RPMI8226 (cell line): ENCODE results near the gene DDRGK1.
"Not testable (repeated sequence)": the region's sequence is repeated elsewhere in the genome, so short reads cannot be mapped to it uniquely, and the experiment has no call there.

Experiments used
- DNase-seq: peaks from one replicate; pipeline ENCODE4 v3.0.0-alpha.2; 2015

The DDRGK1 gene

DNA sequence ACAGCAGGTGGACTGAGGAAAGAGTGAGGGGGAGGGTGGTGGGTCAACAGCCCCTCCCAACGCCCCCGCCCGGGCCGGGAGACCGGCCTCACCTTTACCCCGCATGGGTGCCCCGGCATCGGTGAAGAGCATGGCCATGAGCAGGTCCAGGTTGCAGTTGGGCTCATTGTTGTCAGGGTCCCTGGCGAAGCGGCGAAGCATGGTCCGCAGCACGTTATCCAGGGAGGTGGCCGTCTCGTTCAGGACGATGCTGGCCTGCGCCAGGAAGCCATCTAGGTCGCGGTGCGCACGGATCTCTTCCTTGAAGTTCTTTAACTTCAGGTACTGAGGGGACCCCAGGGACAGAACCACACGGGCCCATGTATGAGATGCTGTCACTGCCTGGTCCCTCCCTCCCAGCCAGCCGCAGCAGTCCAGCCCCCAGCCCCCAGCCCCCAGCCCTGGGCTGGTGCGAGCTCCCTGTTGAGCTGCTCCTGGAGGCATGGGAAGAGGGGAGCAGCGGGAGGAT, 29.6 kb upstream of the DDRGK1 start:
- no peak for DNase-seq

DNA sequence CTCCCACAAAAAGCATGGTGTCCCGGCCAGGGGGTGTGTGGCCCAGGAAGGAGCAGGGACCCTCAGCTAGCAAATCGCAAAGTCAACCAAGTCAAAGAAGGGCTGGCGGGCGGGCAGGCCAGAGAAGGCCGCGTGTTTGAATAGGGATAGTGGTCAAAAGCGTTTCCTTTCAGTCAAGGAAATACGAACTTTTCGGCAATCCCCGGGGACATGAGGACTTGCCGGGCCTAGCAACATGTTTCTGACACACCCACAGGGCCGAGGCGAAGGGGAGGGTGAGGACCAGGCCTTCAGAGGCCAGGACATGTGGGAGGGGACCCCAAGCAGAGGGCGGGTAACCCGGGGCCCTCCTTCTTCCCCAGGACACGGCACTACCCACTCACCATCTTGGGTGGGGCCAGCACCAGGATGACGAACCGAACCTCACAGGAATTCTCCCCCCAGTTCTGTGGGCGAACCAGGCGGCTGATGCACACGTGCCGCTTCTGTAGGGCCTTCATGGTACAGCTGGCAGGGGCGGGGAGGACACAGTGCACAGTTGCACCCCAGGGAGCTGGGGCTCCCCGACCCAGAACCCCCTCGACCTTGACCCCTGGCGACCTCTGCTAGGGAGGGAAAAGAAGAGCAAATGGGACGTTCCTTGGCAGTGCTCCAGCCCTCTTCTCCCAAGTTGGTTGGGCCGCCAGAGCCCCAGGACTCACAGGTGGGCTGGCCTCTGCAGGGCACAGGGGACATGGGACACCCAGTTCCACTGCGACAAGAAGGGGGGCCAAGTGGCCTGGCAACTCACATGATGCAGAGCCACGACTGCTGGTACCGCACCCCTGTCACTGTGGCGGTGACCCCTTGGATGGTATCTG, 28.9 kb upstream of the DDRGK1 start:
- DNase-seq: no peak

DNA sequence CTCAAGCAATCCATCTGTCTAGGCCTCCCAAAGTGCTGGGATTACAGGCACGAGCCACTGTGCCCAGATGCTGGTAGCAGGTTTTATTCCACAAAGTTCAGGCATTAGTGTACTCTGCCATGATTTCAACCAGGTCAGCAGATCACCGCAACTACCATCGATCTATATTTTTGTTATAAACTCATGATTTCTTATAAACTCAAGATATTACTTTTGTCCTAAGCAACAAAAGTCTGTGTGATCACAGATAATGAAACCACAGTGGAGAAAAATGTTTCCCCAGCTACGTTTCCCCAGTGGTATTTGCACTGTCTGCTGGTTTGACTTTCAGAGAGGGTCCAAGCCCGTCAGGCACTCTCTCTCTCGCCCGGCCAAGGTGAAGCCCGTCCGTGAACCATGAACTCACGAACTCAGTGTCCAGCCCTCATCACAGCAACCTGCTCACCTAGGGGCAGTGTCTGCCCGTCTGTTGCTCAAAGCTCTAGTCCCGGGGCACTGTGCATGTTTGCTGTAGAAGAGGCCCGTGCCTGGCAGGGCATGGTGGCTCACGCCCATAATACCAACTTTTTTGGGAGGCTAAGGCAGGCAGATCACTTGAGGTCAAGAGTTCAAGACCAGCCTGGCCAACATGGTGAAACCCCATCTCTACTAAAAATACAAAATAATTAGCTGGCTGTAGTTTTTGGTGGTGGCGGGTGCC, 27.6 kb upstream of the DDRGK1 start:
- DNase-seq: no peak

DNA sequence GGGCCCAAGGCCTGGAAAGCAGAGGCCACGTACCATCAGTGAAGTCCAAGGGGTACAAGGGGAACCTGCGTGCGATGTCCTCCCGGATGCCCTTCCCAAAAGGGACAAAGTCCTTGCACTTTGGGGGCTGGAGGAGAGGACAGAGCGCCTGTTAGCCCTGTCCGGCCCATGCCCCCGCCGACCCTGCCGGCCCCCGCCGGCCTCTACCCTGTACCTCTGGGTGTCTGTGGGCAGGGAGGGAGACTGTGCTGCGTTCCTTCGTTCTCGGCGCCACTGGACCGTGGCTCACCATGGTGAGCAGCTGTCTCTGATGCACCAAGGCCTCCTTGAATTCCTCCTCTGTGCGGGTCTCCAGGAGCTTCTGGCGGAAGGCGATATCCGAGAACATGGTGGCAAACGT, 26.6 kb upstream of the DDRGK1 start:
- DNase-seq: no peak

DNA sequence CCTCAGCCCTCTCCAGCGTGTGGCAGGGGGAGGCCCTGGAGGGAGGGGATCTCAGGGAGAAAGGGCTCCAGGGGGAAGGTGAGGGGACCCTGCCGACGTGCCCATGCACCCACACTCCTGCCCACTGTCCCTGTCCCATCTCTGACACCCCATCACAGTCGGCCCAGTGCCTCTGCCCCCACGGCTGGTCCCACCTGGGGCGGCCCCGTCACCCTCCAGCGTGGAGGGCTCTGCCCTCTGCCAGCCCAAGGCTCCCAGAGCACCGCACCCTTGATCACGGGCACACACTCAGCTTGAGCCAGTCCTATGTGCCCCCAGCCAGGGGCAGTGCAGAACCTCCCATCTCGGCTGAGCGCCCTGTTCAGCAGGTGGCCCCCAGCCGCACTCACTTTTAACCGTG, 25.3 kb upstream of the DDRGK1 start:
- no peak for DNase-seq

DNA sequence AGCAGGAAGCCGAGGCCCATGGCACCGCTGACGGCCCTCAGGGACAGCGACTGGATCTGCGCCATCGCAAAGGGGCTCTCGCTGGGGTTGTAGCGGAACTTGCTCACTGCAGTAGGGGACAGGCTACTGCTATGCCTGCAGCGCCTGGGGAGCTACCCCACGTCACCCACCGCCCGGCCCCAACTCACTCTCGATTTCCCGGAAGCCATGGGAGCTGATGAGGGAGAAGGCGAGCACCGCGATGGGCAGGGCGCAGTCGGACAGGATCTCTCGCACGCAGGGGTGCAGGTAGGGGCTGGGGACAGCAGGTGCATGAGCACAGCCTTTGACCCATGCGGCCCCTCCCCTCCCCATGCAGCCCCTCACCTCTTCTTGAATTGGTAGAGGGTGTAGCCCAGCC, 24.7 kb upstream of the DDRGK1 start:
- DNase-seq: no peak

DNA sequence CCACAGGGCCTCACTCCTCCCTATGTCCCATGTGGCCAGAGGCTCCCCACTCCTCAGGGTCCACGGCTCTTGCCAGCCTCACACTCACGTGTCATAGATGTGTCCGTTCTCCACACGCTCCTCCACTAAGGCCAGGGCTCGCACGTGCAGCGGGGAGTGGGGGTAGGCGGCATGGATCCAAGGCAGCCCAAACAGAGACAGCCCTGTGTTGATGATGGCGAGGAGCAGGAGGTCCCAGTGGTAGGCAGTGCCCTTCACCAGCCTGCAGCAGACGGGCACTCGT, 24.2 kb upstream of the DDRGK1 start:
- no peak for DNase-seq

DNA sequence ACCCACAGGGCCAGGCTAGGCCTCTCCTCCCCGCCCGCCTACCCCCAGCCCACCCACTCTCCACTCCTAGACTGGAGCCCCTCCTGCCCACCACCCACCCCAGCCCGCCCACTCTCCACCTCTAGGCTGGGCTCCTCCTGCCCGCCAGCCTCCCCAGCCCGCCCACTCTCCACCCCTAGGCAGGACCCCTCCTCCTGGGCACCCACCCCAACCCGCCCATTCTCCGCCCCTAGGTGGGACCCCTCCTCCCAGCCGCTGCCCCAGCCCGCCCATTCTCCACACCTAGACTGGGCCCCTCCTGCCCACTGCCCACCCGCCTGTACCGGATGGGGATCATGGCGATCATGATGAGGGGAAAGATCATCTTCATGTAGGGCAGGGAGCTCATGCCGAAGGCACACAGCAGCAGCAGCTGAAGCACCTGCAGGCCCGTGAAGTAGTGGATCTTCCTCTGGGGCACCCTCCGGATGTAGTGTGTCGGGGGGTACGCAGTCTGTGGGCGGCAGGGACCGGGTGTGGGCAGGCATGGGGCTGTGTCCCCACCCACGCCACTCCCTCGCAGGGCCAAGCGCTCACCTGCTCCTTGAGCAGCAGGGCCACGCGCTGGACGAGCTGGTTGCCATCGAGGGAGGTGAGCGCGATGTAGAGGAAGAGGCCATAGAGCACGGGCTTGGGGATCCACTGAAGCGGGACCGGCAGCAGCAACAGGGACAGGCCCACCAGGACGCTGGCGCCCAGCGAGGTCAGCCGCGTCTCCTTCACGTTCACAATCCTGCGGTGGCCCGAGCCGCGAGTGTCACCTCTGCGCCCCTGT, 23.7 kb upstream of the DDRGK1 start:
- no peak for DNase-seq

DNA sequence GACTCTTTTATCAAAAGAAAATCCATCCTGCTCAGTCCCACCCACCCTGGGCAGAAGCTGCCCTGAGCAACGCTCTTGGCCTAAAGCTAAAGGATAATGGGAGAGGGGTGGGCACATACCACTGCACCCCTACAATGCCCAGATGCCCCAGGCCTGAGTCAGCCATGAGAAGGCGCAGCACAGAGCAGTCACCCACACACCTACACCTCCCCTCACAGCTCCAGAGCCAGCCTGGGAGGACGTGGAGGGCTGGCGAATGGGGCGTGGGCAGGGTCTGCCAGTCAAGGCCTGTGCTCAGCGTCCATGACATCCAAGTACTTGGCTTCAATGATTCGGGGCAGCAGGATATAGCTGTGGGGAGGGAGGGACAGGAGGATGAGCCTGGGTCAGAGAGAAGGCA, 23.0 kb upstream of the DDRGK1 start:
- DNase-seq: no peak

DNA sequence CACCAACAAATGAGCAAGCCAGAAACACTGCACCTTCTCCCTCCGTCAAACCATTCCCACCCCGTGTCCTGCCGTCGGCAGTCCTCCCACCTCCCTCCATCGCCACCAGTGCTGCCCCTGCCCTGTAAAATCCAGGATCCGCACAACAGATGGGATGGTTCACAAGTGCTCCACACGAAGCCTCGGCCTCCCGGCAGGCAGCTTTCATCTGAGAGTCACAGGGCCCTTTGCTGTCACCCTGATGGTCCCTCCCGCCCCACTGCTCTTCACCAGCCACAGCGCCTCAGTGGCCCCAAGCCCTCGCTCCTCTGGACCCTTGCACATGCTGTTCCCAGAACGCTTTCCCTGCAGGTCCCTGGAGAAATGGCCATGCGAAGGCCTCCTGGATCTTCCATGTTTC, 22.4 kb upstream of the DDRGK1 start:
- DNase-seq: no peak

DNA sequence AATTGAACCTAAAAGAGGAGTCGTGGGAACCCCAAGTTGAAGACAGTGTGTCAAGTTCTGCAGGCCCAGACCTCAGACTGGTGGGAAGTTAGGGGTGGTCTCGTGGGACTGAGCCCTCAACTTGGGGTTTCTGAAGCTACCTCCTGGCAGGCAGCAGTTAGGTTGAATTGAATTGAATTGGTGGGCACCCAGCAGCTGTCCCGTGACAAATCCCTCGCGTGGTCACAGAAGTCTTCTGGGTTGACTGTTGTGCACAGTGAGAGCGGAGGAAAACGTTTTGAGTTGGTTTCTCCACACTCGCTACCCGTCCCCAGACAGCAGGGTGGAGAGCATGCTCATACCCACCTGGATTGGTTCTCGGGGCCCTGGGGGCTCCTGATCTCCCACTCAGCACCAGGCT, 21.6 kb upstream of the DDRGK1 start:
- DNase-seq: no peak

DNA sequence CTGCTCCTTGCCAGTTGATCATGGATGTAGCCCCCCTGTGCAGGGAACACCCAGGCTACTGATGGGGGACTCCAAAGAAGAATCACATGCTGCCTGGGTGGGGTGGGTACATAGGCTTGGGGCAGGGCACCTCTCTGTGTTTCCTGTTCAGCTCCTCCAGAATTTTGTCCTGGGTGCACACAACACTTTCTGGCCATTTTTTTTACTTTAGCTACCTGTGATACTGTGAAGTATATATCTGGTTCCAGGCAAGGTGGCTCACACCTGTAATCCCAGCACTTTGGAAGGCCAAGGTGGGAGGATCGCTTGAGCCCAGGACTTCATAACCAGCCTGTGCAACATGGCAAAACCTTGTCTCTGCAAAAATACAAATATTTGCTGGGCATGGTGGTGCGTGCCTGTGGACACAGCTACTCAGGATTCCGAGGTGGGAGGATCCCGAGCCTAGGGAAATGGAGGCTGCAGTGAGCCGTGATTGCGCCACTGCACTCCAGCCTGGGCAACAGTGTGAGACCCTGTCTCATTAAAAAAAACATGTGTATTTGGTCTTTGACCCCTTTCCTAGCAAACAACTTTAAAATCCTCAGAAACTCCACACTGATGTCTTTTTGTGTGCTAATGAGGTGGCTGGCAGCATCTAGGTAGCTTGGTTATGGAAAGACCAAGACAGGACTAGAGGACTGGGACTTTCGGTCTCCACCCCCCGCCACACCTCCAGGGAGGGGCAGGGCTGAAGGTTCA, 20.4 kb upstream of the DDRGK1 start:
- DNase-seq: no peak

DNA sequence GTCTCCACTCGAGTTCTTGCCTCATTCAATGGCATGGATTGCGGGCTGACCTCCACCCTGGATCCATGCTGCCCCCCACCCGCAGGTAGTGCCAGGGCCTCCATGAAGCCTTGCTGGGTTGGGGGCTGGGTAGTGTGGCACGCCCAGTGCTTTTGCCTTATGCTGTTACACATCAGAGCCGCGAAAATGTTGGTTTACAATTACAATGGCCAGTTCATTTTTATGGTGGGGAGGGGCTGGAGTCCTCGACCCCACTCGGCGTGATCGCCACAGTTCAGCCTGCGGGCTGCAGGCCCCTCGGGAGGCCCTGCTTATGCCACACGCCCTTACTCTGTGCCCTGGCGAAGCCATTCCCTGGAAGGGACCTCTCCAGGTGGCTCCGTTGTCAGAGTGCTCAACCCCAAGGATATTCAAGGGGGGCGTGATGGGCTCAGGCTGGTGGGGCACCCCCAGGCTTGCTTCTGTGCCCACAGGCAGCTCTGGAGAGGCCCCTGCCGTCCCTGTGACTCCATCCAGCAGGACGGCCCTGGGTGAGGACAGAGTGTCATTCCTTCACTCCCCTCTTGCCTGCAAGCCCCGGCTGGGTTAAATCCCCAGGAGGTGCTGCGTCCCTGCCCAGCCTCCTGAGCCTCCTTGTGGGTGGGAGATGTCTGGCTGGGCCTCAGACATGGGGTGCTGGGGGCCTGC, 19.7 kb upstream of the DDRGK1 start:
- no peak for DNase-seq

DNA sequence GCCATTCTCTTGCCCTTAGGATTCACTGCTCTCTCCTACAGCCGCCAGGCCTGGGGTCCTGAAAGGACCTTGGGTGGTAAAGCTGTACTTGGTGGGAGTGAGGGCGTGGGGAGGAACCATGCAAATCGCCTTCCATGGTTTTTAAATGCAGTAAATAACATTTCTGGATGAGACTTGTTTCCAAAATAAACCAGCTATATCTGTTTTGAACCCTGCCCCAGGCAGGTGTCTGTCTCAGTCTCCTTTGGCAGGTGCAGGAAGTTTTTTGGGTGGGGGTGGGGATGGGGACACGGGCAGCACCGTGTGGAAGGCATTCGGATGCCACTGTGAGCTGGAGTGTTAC, 19.1 kb upstream of the DDRGK1 start:
- no peak for DNase-seq

DNA sequence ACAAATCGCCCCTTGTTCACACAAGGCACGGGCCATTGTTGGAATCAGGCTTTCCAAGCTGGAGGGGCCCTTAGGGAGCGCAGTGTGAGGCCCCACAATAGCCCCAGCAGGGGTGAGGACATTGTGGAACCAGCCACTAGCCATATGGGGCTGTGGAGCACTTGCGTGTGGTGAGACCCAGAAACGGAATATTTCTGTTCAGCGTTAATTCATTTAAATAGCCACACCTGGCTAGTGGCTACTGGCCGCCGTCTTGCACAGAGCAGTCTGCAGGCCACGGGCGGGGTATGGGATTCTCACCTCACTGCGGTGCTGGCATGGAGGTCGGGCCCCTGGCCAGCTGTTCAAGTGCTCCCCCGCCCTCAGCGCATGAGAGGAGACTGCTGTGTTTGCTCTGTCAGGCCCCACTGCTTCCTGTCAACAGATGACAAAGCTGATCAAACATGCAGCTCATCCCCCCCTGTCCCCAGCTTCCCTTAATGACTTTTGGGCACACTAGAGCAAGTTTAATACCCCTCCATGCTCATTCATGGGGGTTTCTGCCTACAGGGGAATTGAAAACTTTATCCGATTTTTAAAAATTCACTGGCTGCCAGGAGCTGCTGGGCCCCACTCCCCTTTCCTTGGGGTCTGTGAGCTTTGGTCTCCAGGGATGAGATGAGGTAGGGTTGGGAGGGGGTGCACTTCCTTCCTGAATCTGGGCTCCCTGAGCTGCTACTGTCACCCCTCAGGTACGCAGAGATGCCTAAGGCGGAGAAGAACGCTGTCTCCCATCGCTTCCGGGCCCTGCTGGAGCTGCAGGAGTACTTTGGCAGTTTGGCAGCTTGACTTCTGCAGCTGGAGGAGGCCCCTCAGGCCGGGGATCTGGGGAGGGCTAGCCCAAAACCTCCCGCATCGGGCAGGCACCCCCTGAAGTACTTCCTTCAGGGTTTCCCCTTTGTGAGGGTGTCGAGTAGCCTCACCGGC, 18.4 kb upstream of the DDRGK1 start:
- no peak for DNase-seq

DNA sequence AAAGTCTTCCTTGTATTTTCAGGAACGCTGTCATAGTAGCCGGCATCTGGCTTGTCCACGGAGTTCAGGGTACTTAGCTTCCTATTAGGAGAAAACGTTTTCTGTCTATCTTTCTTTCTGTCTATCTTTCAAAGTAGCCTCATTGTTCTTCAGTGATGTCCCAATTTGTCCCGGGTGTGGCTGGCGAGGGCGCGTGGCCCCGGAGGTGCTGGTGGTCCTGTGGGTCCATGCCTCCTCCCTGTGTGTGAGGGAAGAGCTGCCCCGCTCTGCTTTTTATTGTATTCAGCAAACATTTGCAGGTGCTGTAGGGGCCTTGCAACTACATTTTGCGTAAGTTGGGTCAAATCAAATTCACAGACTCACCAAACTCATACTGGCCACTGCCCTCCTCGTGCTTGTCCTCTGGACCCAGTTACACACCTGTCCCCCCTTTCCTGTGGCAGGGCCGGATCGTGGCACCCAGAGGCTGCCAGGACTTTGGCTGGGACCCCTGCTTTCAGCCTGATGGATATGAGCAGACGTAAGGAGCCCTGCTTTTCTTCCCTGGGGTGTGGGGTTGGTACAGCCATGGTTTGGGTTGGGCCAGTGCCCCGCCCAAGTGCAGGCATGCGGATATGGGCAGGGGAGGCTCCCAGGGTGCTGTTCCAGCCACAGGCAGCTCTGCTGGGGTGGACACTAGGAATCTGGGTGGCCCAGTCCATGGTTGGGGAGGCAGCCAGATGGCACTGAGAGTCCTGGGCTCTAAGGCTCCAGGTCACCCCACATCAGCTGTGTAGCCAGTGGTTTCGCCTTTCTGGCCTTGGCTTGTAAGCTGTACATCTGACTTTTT, 17.1 kb upstream of the DDRGK1 start:
- DNase-seq: no peak

DNA sequence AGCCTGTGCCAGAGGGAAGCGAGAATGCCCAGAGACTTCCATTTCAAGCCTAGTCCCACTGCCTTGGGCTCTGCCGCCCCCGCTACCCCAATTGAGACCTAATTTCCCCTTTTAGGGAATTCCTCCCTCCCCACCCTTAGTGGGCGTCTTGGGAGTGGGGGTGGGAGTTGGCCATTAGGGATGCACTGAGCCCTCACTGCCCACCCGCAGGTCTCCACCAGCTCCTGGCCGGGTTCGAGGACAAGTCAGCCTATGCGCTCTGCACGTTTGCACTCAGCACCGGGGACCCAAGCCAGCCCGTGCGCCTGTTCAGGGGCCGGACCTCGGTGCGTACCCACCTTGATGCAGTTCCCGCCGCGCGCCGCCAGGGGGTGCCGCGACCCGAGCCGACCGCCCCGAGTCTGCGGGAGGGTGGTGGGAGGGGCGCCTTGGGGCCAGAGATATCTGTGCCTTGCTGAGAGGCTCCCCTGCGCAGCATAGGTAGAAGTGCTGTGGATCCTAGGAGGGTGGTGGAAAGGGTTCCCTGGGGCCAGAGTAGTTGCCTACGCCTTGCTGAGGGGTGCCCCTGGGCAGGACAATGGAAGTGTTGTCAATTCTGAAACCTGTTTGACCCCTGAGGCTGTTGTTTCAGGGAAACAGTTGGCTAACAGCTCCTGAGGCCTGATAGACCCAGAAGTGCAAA, 14.0 kb upstream of the DDRGK1 start:
- peak; percentile 54 for DNase-seq

DNA sequence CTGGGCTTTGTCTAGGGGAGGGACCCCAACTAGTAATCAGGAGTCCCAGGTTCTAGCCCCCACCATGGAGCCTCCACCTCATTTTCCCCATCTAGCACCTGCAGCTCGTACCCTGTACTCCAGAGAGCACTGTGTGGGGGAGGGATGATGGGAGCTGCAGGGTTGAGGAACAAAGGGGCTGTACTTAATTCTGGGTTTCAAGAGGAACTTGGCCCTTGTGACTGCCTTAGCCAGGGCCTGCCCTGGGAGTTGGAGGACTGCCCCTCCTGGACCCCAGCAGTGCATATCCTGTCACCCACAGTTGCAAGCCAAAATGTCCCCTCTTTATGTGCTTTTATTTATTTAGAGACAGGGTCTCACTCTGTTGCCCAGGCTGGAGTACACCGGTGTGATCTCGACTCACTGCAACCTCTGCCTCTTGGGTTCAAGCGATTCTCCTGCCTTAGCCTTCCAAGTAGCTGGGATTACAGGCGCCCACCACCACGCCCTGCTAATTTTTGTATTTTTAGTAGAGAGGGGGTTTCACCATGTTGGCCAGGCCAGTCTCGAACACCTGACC, 11.0 kb upstream of the DDRGK1 start:
- not testable (repeated sequence) for DNase-seq

DNA sequence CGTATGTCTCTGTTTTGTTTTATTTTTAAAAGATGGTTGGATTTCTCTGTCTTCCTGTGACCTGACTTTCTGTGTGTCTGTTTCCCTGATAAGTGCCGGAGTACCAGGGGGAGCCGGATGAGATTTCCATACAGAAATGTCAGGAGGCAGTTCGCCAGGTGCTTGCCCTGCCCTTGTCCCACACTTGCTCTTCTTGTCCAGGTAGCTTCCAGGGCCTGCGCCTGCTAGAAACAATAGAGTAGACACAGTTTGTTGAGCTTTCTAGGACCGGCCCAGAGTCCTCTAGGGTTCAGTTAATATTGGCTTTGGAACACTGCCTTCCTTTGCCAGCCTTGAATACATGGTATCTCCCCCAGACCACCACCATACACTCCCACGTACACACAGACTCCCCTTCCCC, 8.7 kb upstream of the DDRGK1 start:
- no peak for DNase-seq
